Measurements from ENCODE around the gene PCYT2.

The PCYT2 gene

GRCh38 chr17:81927653-81928543, 16.7 kb upstream of the PCYT2 start, which contains the start of gene MAFG:
MAFG (minus strand) TSS chr17:81927735; CDS start chr17:81923185, 4,550 bp downstream.
- no peak for TF ChIP-seq EZH2 (IDR thresholded peaks at IDR 0.05; ENCODE audit: borderline replicate concordance, low read depth, low read length, severe bottlenecking)
- TF ChIP-seq, protein P1, sequence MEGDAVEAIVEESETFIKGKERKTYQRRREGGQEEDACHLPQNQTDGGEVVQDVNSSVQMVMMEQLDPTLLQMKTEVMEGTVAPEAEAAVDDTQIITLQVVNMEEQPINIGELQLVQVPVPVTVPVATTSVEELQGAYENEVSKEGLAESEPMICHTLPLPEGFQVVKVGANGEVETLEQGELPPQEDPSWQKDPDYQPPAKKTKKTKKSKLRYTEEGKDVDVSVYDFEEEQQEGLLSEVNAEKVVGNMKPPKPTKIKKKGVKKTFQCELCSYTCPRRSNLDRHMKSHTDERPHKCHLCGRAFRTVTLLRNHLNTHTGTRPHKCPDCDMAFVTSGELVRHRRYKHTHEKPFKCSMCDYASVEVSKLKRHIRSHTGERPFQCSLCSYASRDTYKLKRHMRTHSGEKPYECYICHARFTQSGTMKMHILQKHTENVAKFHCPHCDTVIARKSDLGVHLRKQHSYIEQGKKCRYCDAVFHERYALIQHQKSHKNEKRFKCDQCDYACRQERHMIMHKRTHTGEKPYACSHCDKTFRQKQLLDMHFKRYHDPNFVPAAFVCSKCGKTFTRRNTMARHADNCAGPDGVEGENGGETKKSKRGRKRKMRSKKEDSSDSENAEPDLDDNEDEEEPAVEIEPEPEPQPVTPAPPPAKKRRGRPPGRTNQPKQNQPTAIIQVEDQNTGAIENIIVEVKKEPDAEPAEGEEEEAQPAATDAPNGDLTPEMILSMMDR (IDR thresholded peaks at IDR 0.05; ENCODE audit: borderline replicate concordance, extremely low read depth, low read length, poor library complexity, severe bottlenecking): peak; percentile 75
- Histone ChIP-seq H3K9ac (ENCODE audit: low read depth, low read length) (peak within 1 kb of the TSS; percentile 88), H3K4me3 (ENCODE audit: low read depth in 1 of 2, low read length in 2 of 2) (peak within 1 kb of the TSS; percentile 75 to 90), H2AFZ (ENCODE audit: low read depth, low read length) (peak within 1 kb of the TSS; percentile 97), H3K36me3 (ENCODE audit: insufficient read depth, low read length) (peaks cover 5% of the 10 kb centered on the region; the same call in 1 of the 2 replicates), H3K4me1 (ENCODE audit: insufficient read depth, low read length) (peaks cover 47% of the 10 kb centered on the region), H3K27ac (ENCODE audit: low read length) (peak within 1 kb of the TSS; percentile 72), H3K9me3 (ENCODE audit: insufficient read depth, low read length, severe bottlenecking) (no peaks in the 10 kb centered on the region), H3K27me3 (ENCODE audit: insufficient read depth, low read length, poor library complexity) (no peaks in the 10 kb centered on the region), H3K4me2 (ENCODE audit: insufficient read depth, low read length) (peak within 1 kb of the TSS; percentile 90), H4K20me1 (ENCODE audit: insufficient read depth, low read length) (peaks cover 37% of the 10 kb centered on the region), H3K79me2 (ENCODE audit: insufficient read depth, low read length) (peaks cover 46% of the 10 kb centered on the region)
- ATAC-seq (ENCODE audit: insufficient read depth, low read depth) (peak; percentile 81), DNase-seq (peak; percentile 91)

DNA sequence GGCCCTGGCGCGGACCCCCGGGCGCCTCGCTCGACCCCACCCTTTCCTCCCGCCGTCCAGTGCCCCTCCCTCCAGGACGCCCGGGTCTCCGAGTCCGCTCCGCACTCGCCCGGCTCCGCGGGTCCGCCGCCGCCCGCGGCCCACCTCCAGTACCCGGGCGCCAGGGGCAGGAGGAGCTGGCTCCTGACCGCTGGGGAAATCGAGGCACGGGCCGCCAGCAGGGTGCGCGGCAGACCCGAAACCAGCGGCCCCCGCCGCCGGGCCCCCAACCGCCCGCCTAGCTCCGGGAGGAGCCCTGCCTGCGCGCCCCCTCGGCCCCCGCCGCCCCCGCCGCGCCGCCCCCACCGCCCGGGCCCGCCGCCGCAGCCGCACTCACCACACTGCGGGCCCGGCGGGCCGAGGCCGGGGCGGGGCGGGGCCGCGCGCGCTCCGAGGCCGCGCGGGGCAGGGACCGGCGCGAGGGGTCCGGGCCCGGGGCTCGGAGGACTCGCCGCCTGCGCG, 16.0 kb upstream of the PCYT2 start:
- H3K4me1 ChIP-seq (ENCODE audit: insufficient read depth, low read length): peaks cover 47% of the 10 kb centered on the region
- peak overlapping the region; percentile 75 to 90; a peak in 3 of 4 replicates for H3K4me3 ChIP-seq (ENCODE audit: low read depth in 1 of 2, low read length in 2 of 2)
- H3K9me3 ChIP-seq (ENCODE audit: insufficient read depth, low read length, severe bottlenecking): no peaks in the 10 kb centered on the region
- no peaks in the 10 kb centered on the region for H3K27me3 ChIP-seq (ENCODE audit: insufficient read depth, low read length, poor library complexity)
- no peak for TF ChIP-seq EZH2 (IDR thresholded peaks at IDR 0.05; ENCODE audit: borderline replicate concordance, low read depth, low read length, severe bottlenecking)
- TF ChIP-seq, protein P1 (IDR thresholded peaks at IDR 0.05; ENCODE audit: borderline replicate concordance, extremely low read depth, low read length, poor library complexity, severe bottlenecking): peak; percentile 26
- DNase-seq: no peak
- H3K27ac ChIP-seq (ENCODE audit: low read length): peak overlapping the region; percentile 72
- H3K79me2 ChIP-seq (ENCODE audit: insufficient read depth, low read length): peaks cover 53% of the 10 kb centered on the region
- peak overlapping the region; percentile 88 for H3K9ac ChIP-seq (ENCODE audit: low read depth, low read length)
- peaks cover 43% of the 10 kb centered on the region for H4K20me1 ChIP-seq (ENCODE audit: insufficient read depth, low read length)
- H3K36me3 ChIP-seq (ENCODE audit: insufficient read depth, low read length): peaks cover 12% of the 10 kb centered on the region
- H2AFZ ChIP-seq (ENCODE audit: low read depth, low read length): 0 out of 2 replicates have a peak overlapping the region, but pooled peaks have one; percentile 30
- H3K4me2 ChIP-seq (ENCODE audit: insufficient read depth, low read length): peak overlapping the region; percentile 90
- ATAC-seq (ENCODE audit: insufficient read depth, low read depth): peak; percentile 1; the same call in 1 of the 3 replicates

DNA sequence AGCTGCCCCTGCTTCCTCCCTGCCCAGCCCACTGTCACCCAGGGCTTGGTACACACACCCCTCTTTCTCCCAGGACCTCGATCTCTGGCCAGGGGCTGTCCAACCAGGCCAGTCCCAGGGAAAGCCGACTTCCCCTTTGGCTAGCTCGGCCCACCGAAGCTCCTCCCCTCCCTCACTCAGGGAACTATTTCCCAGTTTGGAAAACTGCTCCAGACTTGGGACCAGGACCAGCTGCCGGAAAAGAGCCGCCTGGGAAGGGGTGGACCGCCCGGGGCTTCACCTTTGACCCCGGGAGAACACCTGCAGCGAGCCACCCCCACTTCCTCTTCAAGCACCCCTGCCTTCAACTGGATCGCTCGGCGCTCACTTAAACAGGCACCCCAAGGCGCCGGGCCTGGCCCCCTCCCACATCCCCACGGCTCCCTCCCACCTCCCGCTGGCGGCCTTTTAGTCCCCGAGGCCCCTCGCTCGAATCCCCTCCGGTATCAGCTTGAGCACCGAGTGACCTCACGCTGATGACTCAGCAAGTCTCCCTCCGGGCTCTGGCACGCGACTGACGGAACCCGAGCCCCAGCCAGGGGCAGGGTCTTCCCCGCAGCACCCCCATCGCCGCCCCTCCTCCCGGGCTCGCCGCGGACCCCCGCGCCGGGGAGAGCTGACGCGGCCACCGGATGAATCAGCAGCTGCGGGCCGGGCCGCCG, 15.4 kb upstream of the PCYT2 start:
- peak overlapping the region; percentile 88 for H3K9ac ChIP-seq (ENCODE audit: low read depth, low read length)
- H3K36me3 ChIP-seq (ENCODE audit: insufficient read depth, low read length): peaks cover 17% of the 10 kb centered on the region
- H3K4me1 ChIP-seq (ENCODE audit: insufficient read depth, low read length): peaks cover 47% of the 10 kb centered on the region
- ATAC-seq (ENCODE audit: insufficient read depth, low read depth): peak; percentile 33
- peak overlapping the region; percentile 72 for H3K27ac ChIP-seq (ENCODE audit: low read length)
- H3K9me3 ChIP-seq (ENCODE audit: insufficient read depth, low read length, severe bottlenecking): no peaks in the 10 kb centered on the region
- H3K4me2 ChIP-seq (ENCODE audit: insufficient read depth, low read length): peak overlapping the region; percentile 74
- DNase-seq: peak; percentile 57
- H3K79me2 ChIP-seq (ENCODE audit: insufficient read depth, low read length): peaks cover 59% of the 10 kb centered on the region
- H4K20me1 ChIP-seq (ENCODE audit: insufficient read depth, low read length): peaks cover 49% of the 10 kb centered on the region
- peak overlapping the region; percentile 75 to 90; a peak in 3 of 4 replicates for H3K4me3 ChIP-seq (ENCODE audit: low read depth in 1 of 2, low read length in 2 of 2)
- no peaks in the 10 kb centered on the region for H3K27me3 ChIP-seq (ENCODE audit: insufficient read depth, low read length, poor library complexity)
- 0 out of 2 replicates have a peak overlapping the region, but pooled peaks have one; percentile 30 for H2AFZ ChIP-seq (ENCODE audit: low read depth, low read length)
- no peak for TF ChIP-seq EZH2 (IDR thresholded peaks at IDR 0.05; ENCODE audit: borderline replicate concordance, low read depth, low read length, severe bottlenecking)
- TF ChIP-seq, protein P1 (IDR thresholded peaks at IDR 0.05; ENCODE audit: borderline replicate concordance, extremely low read depth, low read length, poor library complexity, severe bottlenecking): no peak

Data from DND-41 (cell line).